Activated naive CD8-positive, alpha-beta T cell treated with anti-CD3 and anti-CD28 coated beads, Interleukin-2, amount 50 U/mL, for 24 hours (primary cell): ENCODE results near the gene DCDC2B.

ENCODE experiments used
- ATAC-seq: fragments of 150-1000 bp; cut with Tn5 transposase; one replicate; pipeline ENCODE4 v1.10.0; 2021
- DNase-seq: peaks from one replicate; pipeline ENCODE4 v3.0.0; 2021
- H3K27ac Mint-ChIP-seq: one replicate; pipeline ENCODE4 v1.8.0; 2021; ENCODE audit warnings: mild to moderate bottlenecking, mixed read lengths
- H3K27me3 Mint-ChIP-seq: one replicate; pipeline ENCODE4 v1.8.0; 2021; ENCODE audit warnings: mixed read lengths
- H3K36me3 Mint-ChIP-seq: one replicate; pipeline ENCODE4 v1.8.0; 2021; ENCODE audit warnings: low read depth, mixed read lengths
- H3K4me1 Mint-ChIP-seq: one replicate; pipeline ENCODE4 v1.8.0; 2021; ENCODE audit warnings: mixed read lengths
- H3K4me3 Mint-ChIP-seq: one replicate; pipeline ENCODE4 v1.8.0; 2021; ENCODE audit warnings: mild to moderate bottlenecking, moderate library complexity, mixed read lengths
- H3K9me3 Mint-ChIP-seq: one replicate; pipeline ENCODE4 v1.8.0; 2021; ENCODE audit warnings: mixed read lengths

DCDC2B gene

DNA sequence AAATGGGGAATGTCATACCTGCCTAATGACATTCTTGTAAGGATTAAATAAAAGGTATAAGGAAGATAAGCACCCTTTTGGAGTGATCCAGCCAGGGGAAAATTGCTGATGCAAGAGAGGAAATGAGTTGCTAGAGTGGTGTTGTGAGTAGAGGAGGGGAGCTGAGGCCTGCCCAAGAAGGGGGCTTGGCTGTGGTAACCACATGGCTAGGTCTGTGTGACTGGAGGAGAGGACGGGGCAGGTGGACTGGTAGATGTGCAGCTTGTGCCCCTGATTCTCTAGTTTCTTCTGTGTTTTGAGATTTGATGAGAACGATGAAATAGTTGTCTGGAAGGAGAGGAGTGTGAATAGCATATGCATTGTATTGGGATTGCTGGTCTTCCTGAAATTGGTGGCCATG lies 22.8 kb upstream of the DCDC2B start:
- no peak for DNase-seq
- ATAC-seq: peak; percentile 22
- peak overlapping the region; percentile 50 for H3K4me3 Mint-ChIP-seq
- no peaks in the 10 kb centered on the region for H3K9me3 Mint-ChIP-seq
- H3K27ac Mint-ChIP-seq: peak overlapping the region; percentile 89
- H3K4me1 Mint-ChIP-seq: peaks cover 47% of the 10 kb centered on the region
- no peaks in the 10 kb centered on the region for H3K27me3 Mint-ChIP-seq
- peaks cover 76% of the 10 kb centered on the region for H3K36me3 Mint-ChIP-seq

DNA sequence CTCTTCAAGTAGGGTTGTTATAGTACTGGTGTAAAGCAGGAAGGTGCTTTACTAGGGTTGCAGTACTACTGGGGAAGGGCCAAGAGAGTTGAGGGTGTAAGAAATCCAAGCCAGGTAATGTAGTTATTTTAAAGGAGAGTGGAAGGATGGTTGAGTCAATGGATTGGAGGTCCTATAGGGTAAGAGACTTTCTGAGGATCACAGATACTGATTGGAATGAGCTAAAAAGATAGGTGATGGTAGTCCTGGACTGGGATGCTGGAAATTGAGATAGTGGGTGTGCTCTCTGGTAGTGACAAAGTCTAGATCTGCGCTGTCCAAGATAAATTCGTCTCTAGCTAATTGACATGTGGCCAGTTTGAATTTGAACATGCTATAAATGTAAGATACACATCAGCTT lies 22.4 kb upstream of the DCDC2B start:
- Mint-ChIP-seq H3K27me3 (no peaks in the 10 kb centered on the region), H3K9me3 (no peaks in the 10 kb centered on the region), H3K27ac (peak overlapping the region; percentile 89), H3K4me3 (peak overlapping the region; percentile 50), H3K36me3 (peaks cover 76% of the 10 kb centered on the region), H3K4me1 (peaks cover 43% of the 10 kb centered on the region)
- ATAC-seq (no peak), DNase-seq (no peak)

GRCh38 chr1:32187850-32188249 lies 21.0 kb upstream of the DCDC2B start:
- no peak overlapping the region for H3K4me3 Mint-ChIP-seq
- H3K27me3 Mint-ChIP-seq: no peaks in the 10 kb centered on the region
- no peak for ATAC-seq
- H3K4me1 Mint-ChIP-seq: peaks cover 33% of the 10 kb centered on the region
- DNase-seq: no peak
- H3K27ac Mint-ChIP-seq: no peak overlapping the region
- no peaks in the 10 kb centered on the region for H3K9me3 Mint-ChIP-seq
- peaks cover 79% of the 10 kb centered on the region for H3K36me3 Mint-ChIP-seq

DNA sequence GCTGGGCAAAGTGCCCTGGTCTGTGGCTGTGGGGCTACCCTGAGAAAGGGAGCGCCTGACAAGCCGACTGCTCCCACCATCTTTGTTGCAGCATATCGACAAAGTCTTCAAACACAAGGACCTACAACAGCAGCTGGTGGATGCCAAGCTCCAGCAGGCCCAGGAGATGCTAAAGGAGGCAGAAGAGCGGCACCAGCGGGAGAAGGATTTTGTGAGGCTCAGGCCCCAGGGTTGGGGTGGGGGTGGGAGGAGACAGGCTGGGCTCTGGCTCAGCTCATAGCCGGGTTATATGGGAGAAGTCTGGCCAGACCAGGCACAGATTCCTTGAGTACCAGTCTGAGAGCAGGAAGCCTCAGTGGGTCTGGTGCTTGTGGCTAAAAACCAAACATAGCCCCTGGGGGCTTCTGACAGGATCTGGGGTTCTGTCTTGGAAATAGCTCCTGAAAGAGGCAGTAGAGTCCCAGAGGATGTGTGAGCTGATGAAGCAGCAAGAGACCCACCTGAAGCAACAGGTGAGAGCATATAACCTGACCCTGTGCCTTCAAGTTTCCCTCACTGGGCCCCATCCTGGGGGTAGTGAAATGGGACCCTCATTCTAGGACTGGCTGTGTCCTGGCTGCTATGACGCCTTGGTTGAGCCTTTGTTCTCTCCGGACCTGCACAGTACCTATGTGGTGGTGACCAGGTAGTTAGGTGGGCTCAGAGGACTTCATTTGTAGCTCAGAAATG lies 16.5 kb upstream of the DCDC2B start:
- no peak overlapping the region for H3K27ac Mint-ChIP-seq
- peaks cover 44% of the 10 kb centered on the region for H3K4me1 Mint-ChIP-seq
- DNase-seq (no peak), ATAC-seq (no peak)
- no peaks in the 10 kb centered on the region for H3K27me3 Mint-ChIP-seq
- H3K9me3 Mint-ChIP-seq: no peaks in the 10 kb centered on the region
- peaks cover 86% of the 10 kb centered on the region for H3K36me3 Mint-ChIP-seq
- no peak overlapping the region for H3K4me3 Mint-ChIP-seq

GRCh38 chr1:32194984-32195383 lies 13.9 kb upstream of the DCDC2B start:
- Mint-ChIP-seq H3K27me3 (no peaks in the 10 kb centered on the region), H3K4me3 (no peak overlapping the region), H3K9me3 (no peaks in the 10 kb centered on the region), H3K36me3 (peaks cover 69% of the 10 kb centered on the region), H3K4me1 (peaks cover 64% of the 10 kb centered on the region), H3K27ac (no peak overlapping the region)
- ATAC-seq (no peak), DNase-seq (no peak)

DNA sequence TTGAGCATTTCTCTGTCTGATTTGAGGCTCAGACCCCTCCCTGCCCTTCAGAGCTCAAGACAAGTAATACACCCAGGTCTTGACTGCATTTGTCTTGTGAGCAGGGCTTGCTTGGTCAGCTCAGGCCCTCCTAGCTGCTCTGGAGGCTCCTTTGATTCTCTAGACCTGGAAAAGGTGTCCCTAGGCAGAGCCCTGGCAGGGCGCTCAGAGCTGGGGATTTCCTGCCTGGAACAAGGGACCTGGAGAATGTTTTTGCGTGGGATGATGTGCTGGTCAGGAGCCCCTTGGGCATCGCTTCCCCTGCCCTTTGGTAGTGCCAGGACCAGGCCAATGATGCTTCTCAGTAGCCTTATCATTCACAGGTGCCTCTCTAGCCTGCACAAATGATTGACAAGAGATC lies 13.4 kb upstream of the DCDC2B start:
- DNase-seq (no peak), ATAC-seq (no peak)
- H3K4me3 Mint-ChIP-seq: no peak overlapping the region
- H3K27ac Mint-ChIP-seq: peak overlapping the region; percentile 31
- peaks cover 69% of the 10 kb centered on the region for H3K4me1 Mint-ChIP-seq
- H3K36me3 Mint-ChIP-seq: peaks cover 64% of the 10 kb centered on the region
- H3K9me3 Mint-ChIP-seq: no peaks in the 10 kb centered on the region
- H3K27me3 Mint-ChIP-seq: no peaks in the 10 kb centered on the region

GRCh38 chr1:32195972-32196823 lies 12.7 kb upstream of the DCDC2B start:
- H3K36me3 Mint-ChIP-seq: peaks cover 58% of the 10 kb centered on the region
- H3K4me1 Mint-ChIP-seq: peaks cover 69% of the 10 kb centered on the region
- no peak overlapping the region for H3K4me3 Mint-ChIP-seq
- ATAC-seq (no peak), DNase-seq (no peak)
- no peaks in the 10 kb centered on the region for H3K27me3 Mint-ChIP-seq
- H3K27ac Mint-ChIP-seq: peak overlapping the region; percentile 31
- no peaks in the 10 kb centered on the region for H3K9me3 Mint-ChIP-seq

DNA sequence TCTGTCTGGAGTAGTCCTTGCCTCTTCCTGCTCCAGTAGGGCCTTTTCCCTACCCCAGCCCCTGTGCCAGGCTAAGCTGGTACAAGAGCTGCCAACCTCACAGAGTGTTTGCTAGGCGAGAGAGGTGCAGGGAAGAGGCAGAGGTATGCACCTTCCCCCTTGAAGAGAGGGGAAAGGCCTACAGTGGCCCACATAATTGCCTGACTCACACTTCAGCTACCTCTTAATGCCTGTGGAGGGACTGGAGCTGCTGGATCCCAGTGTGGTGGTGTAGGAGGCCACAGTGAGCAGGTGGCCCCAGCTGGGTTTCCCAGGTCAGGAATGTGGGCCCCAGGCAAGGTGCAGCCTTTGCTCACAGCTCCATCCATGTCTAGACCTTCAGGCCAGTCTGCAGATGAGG lies 11.8 kb upstream of the DCDC2B start:
- no peak for ATAC-seq
- Mint-ChIP-seq H3K27ac (peak overlapping the region; percentile 42), H3K4me3 (no peak overlapping the region), H3K36me3 (peaks cover 50% of the 10 kb centered on the region), H3K4me1 (peaks cover 77% of the 10 kb centered on the region), H3K27me3 (no peaks in the 10 kb centered on the region), H3K9me3 (no peaks in the 10 kb centered on the region)
- no peak for DNase-seq

DNA sequence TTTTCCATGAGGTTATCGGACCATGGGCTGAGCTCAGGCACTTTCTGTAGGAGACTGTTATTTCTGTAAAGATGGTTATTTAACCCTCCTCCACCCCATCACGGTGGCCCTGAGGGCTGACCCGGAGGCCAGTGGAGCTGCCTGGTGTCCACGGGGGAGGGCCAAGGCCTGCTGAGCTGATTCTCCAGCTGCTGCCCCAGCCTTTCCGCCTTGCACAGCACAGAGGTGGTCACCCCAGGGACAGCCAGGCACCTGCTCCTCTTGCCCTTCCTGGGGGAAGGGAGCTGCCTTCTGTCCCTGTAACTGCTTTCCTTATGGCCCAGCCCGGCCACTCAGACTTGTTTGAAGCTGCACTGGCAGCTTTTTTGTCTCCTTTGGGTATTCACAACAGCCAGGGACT lies 11.1 kb upstream of the DCDC2B start:
- H3K4me3 Mint-ChIP-seq: no peak overlapping the region

GRCh38 chr1:32198237-32199042 lies 10.4 kb upstream of the DCDC2B start:
- no peaks in the 10 kb centered on the region for H3K9me3 Mint-ChIP-seq
- peak overlapping the region; percentile 55 for H3K27ac Mint-ChIP-seq
- DNase-seq: no peak
- H3K4me1 Mint-ChIP-seq: peaks cover 76% of the 10 kb centered on the region
- no peaks in the 10 kb centered on the region for H3K27me3 Mint-ChIP-seq
- H3K4me3 Mint-ChIP-seq: no peak overlapping the region
- no peak for ATAC-seq
- H3K36me3 Mint-ChIP-seq: peaks cover 40% of the 10 kb centered on the region

More for the DNA sequence above, 11.1 kb upstream of the DCDC2B start:
- peaks cover 45% of the 10 kb centered on the region for H3K36me3 Mint-ChIP-seq
- DNase-seq (no peak), ATAC-seq (no peak)
- H3K27me3 Mint-ChIP-seq: no peaks in the 10 kb centered on the region
- peak overlapping the region; percentile 55 for H3K27ac Mint-ChIP-seq
- no peaks in the 10 kb centered on the region for H3K9me3 Mint-ChIP-seq
- H3K4me1 Mint-ChIP-seq: peaks cover 80% of the 10 kb centered on the region

DNA sequence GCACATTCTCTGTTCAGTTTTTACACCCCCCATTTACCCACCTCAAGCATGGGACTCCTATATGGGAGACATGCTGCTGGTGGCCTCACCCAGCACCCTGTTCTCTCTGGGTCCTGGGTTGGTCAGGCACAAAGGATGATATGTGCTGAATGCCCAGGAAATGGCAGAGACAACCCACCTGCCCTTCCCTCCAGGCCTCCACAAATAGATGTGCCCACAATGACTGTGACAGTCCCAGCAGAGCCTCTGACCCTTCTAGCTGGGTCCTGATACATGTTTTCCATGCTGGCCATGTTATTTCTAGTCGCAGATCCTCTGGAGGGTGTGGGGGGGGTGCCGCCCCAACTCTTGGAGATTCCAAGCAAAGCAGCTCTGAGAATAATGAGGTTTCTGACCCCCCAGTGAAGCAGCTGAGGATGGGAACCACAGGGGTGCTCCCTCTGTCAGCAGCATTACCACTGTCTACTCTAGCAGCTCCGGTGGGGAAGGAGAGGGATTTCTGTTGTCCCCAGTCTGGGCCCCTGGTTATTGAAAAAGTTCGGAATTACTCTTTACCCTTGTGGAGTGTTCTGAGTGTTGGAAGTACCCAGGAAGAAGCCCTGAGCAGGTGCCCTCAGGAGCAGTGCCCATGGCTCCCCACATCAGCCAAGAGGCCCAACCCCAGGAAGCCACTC lies 9.7 kb upstream of the DCDC2B start:
- H3K27me3 Mint-ChIP-seq: no peaks in the 10 kb centered on the region
- H3K36me3 Mint-ChIP-seq: peaks cover 33% of the 10 kb centered on the region
- H3K27ac Mint-ChIP-seq: no peak overlapping the region
- ATAC-seq (no peak), DNase-seq (no peak)
- no peaks in the 10 kb centered on the region for H3K9me3 Mint-ChIP-seq
- peak overlapping the region; percentile 74 for H3K4me3 Mint-ChIP-seq
- H3K4me1 Mint-ChIP-seq: peaks cover 70% of the 10 kb centered on the region

- Mint-ChIP-seq H3K9me3 (no peaks in the 10 kb centered on the region), H3K4me1 (peaks cover 66% of the 10 kb centered on the region), H3K36me3 (peaks cover 28% of the 10 kb centered on the region), H3K27me3 (no peaks in the 10 kb centered on the region), H3K4me3 (peak overlapping the region; percentile 74), H3K27ac (peak overlapping the region; percentile 84)
- DNase-seq: no peak
- ATAC-seq: no peak
Measured at GRCh38 chr1:32199717-32200072, 9.2 kb upstream of the DCDC2B start.

DNA sequence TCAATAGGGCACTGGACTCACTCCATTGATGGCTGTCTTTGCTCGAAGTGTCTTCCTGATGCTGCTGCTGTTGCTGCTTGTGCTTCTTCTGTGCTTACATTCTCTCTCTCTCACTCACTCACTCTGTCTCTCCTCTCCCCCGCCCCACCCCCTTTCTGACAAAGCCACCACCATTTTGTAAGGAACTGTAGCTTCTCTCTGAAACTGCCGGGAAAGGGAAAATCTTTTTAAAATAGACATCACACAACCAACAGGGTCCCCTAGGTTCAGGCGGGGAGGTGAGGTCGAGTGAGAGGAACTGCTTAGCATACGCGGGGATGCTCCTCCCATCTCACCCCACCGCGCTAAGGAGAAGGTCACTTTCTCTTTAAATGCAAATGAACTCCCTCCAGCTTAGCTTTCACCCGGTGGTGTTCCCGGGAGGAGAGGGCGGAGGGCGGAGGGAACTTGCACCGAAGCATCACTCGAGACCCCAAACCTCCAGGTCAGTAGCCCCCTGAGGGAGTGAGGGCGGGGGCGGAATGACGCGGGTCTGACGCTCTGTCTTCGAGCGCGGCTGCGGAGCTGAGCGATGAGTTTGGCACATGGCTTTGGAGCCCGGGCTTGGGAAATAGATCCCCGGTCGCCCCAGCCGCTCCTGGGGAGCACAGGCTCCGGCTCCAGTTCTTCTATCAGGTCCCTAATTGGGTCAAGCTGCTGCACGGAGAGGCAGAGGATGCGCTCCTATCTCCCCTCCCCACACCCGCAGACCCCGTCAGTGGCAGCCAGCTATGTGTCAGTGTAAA lies 8.5 kb upstream of the DCDC2B start, which contains the start of gene CCDC28B:
Gene CCDC28B, plus strand, starts transcription at position 370 of the 785 bp plus-strand sequence. CDS start 1,341 bp downstream, outside the sequence.
- peak; percentile 53 for ATAC-seq

More for the DNA sequence above, 8.5 kb upstream of the DCDC2B start, which contains the start of gene CCDC28B:
- H3K4me3 Mint-ChIP-seq: peak within 1 kb of the TSS; percentile 74
- no peaks in the 10 kb centered on the region for H3K9me3 Mint-ChIP-seq
- peaks cover 61% of the 10 kb centered on the region for H3K4me1 Mint-ChIP-seq
- H3K36me3 Mint-ChIP-seq: peaks cover 23% of the 10 kb centered on the region
- peak within 1 kb of the TSS; percentile 84 for H3K27ac Mint-ChIP-seq
- peak; percentile 72 for DNase-seq
- no peaks in the 10 kb centered on the region for H3K27me3 Mint-ChIP-seq
